Neural progenitor cell (in vitro differentiated cells): ENCODE data around the gene ATG5. TPM values are rescaled to one million over a fixed set of nuclear protein-coding genes. Genes with fewer than 3 reads are reported as not detected.

Experiments
- DNase-seq: peaks from one replicate; pipeline ENCODE4 v3.0.0-alpha.2; 2016; ENCODE audit warnings: low spot score
- H2AFZ ChIP-seq: fragments of 200-600 bp; sonication (generic); replicated peaks from 2 replicates; pipeline ENCODE4 v1.6.1; 2016; ENCODE audit warnings: antibody characterized with exemption
- H3F3A ChIP-seq: fragments of 200-600 bp; sonication (generic); 2 replicates; pipeline ENCODE4 v1.6.1; 2016; ENCODE audit warnings: antibody characterized with exemption, low read depth
- H3K27ac ChIP-seq: fragments of 200-600 bp; sonication (generic); 2 replicates; pipeline ENCODE4 v1.5.1; 2016; ENCODE audit warnings: mild to moderate bottlenecking
- H3K27me3 ChIP-seq: fragments of 200-600 bp; sonication (generic); 2 replicates; pipeline ENCODE4 v1.6.1; 2016; ENCODE audit warnings: mild to moderate bottlenecking, moderate library complexity
- H3K36me3 ChIP-seq: fragments of 200-600 bp; sonication (generic); 2 replicates; pipeline ENCODE4 v1.5.1; 2016
- H3K4me1 ChIP-seq: fragments of 200-600 bp; sonication (generic); 2 replicates; pipeline ENCODE4 v1.6.1; 2016; ENCODE audit warnings: mixed run types
- H3K4me2 ChIP-seq: fragments of 200-600 bp; sonication (generic); 2 replicates; pipeline ENCODE4 v1.6.1; 2016
- H3K4me3 ChIP-seq: fragments of 200-600 bp; sonication (generic); 2 replicates; pipeline ENCODE4 v1.5.1; 2016
- H3K79me2 ChIP-seq: fragments of 200-600 bp; sonication (generic); 2 replicates; pipeline ENCODE4 v1.6.1; 2016; ENCODE audit warnings: low read depth
- H3K9ac ChIP-seq: fragments of 200-600 bp; sonication (generic); 2 replicates; pipeline ENCODE4 v1.6.1; 2016
- H3K9me3 ChIP-seq: fragments of 200-600 bp; sonication (generic); 2 replicates; pipeline ENCODE4 v1.5.1; 2016; ENCODE audit warnings: low read depth
- H4K20me1 ChIP-seq: fragments of 200-600 bp; sonication (generic); 2 replicates; pipeline ENCODE4 v1.6.1; 2016; ENCODE audit warnings: low read depth
- H3K27ac Mint-ChIP-seq: 3 replicates; pipeline ENCODE4 v1.8.0; 2021; ENCODE audit warnings: mixed read lengths
- H3K27me3 Mint-ChIP-seq: 2 replicates; pipeline ENCODE4 v1.8.0; 2022; ENCODE audit warnings: low read depth, mild to moderate bottlenecking, inconsistent platforms, moderate library complexity, mixed read lengths; ENCODE audit not compliant: insufficient read depth
- H3K36me3 Mint-ChIP-seq: 3 replicates; pipeline ENCODE4 v1.8.0; 2021; ENCODE audit warnings: mixed read lengths
- H3K4me1 Mint-ChIP-seq: 3 replicates; pipeline ENCODE4 v1.8.0; 2021; ENCODE audit warnings: mixed read lengths
- H3K4me3 Mint-ChIP-seq: 3 replicates; pipeline ENCODE4 v1.8.0; 2021; ENCODE audit warnings: mild to moderate bottlenecking, moderate library complexity, mixed read lengths
- H3K9me3 Mint-ChIP-seq: 3 replicates; pipeline ENCODE4 v1.8.0; 2020; ENCODE audit warnings: mixed read lengths
- CTCF ChIP-seq: fragments of 200-600 bp; sonication (generic); IDR thresholded peaks from 2 replicates; pipeline ENCODE4 v1.5.1; 2017; ENCODE audit warnings: antibody characterized with exemption, mild to moderate bottlenecking
- EZH2 ChIP-seq: fragments of 200-600 bp; sonication (generic); IDR thresholded peaks from 2 replicates; pipeline ENCODE4 v1.6.1; 2017; ENCODE audit warnings: antibody characterized with exemption, mild to moderate bottlenecking, moderate library complexity
- EZH2phosphoT487 ChIP-seq: fragments of 200-600 bp; sonication (generic); IDR thresholded peaks from 2 replicates; pipeline ENCODE4 v1.6.1; 2017; ENCODE audit warnings: antibody characterized with exemption
- total RNA-seq: library from RNA; depleted of rRNA; stranded (reverse); fragments of >200 nt; gene quantifications from 2 replicates; pipeline ENCODE4 v1.2.3, GENCODE V29; 2015; ENCODE audit warnings: low replicate concordance

The ATG5 gene
- total RNA-seq, 1 donor from 2014 or later, result 45.0 TPM

DNA sequence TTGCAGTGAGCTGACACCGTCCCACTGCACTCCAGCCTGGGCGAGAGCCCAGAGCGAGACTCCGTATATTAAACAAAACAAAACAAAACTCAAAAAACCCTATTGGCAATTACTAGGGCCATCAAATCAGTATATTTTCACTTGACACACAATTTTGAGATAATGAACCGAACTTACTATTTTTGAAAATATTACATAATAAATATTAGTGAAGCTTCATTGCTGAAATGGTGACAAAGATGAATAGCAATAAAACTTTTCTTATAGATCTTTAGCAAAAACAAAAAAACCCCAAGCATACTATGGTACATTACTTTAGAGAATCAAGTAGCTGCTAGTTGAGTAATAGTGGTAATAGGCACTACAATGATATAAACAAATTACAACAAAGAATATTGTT lies 113.0 kb downstream of the ATG5 start:
- Histone ChIP-seq H3K27me3 (no peaks in the 10 kb centered on the region), H3K4me3 (no peak overlapping the region), H4K20me1 (peaks cover 4% of the 10 kb centered on the region), H2AFZ (no peak overlapping the region), H3K9ac (no peak overlapping the region), H3K79me2 (no peaks in the 10 kb centered on the region), H3K36me3 (peaks cover 8% of the 10 kb centered on the region), H3K27ac (no peak overlapping the region), H3K9me3 (no peaks in the 10 kb centered on the region), H3K4me2 (no peak overlapping the region), H3F3A (peaks cover 5% of the 10 kb centered on the region), H3K4me1 (no peaks in the 10 kb centered on the region)
- no peak overlapping the region for H3K4me3 Mint-ChIP-seq
- peaks cover 3% of the 10 kb centered on the region for H3K36me3 Mint-ChIP-seq
- H3K27ac Mint-ChIP-seq, result no peak overlapping the region
- no peaks in the 10 kb centered on the region for H3K9me3 Mint-ChIP-seq
- H3K27me3 Mint-ChIP-seq, result no peaks in the 10 kb centered on the region
- TF ChIP-seq EZH2phosphoT487 (no peak), EZH2 (no peak), CTCF (no peak)
- H3K4me1 Mint-ChIP-seq, result no peaks in the 10 kb centered on the region
- no peak for DNase-seq

DNA sequence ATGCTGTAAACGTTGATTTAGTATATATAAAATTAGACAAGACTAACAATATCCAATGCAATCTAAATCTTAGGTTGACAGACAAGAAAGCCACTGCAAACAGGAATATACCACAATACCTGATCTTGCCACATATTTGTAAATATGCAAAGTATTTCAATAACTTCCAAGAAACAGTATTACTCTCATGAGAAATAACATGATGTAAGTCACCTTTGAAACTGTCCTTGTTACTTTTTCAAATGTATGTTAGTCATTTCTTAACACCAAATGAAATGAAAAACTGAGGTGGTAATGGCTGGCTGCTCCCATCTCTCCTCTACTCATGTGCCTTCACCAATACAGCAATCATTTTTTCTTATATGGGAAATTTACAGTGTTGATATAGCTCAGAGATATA lies 118.7 kb downstream of the ATG5 start:
- Mint-ChIP-seq H3K9me3 (no peaks in the 10 kb centered on the region), H3K4me3 (no peak overlapping the region), H3K4me1 (peaks cover 3% of the 10 kb centered on the region), H3K27me3 (no peaks in the 10 kb centered on the region), H3K27ac (no peak overlapping the region), H3K36me3 (peaks cover 3% of the 10 kb centered on the region)
- Histone ChIP-seq H2AFZ (no peak overlapping the region), H3K27ac (no peak overlapping the region), H4K20me1 (no peaks in the 10 kb centered on the region), H3K9ac (no peak overlapping the region), H3K4me1 (peaks cover 13% of the 10 kb centered on the region), H3K36me3 (peaks cover 8% of the 10 kb centered on the region), H3K27me3 (no peaks in the 10 kb centered on the region), H3K4me2 (no peak overlapping the region), H3K9me3 (no peaks in the 10 kb centered on the region), H3K4me3 (no peak overlapping the region), H3F3A (peaks cover 5% of the 10 kb centered on the region), H3K79me2 (no peaks in the 10 kb centered on the region)
- no peak for DNase-seq
- TF ChIP-seq EZH2 (no peak), CTCF (no peak), EZH2phosphoT487 (no peak)

- peaks cover 3% of the 10 kb centered on the region for H3K4me1 Mint-ChIP-seq
- Histone ChIP-seq H3K9me3 (no peaks in the 10 kb centered on the region), H3K4me3 (no peak overlapping the region), H3F3A (no peaks in the 10 kb centered on the region), H2AFZ (no peak overlapping the region), H3K36me3 (peaks cover 15% of the 10 kb centered on the region), H3K4me2 (peak overlapping the region; percentile 33), H3K4me1 (peaks cover 13% of the 10 kb centered on the region), H4K20me1 (no peaks in the 10 kb centered on the region), H3K27ac (no peak overlapping the region), H3K79me2 (no peaks in the 10 kb centered on the region), H3K9ac (no peak overlapping the region), H3K27me3 (no peaks in the 10 kb centered on the region)
- peaks cover 4% of the 10 kb centered on the region for H3K36me3 Mint-ChIP-seq
- no peak for TF ChIP-seq CTCF
- no peak for TF ChIP-seq EZH2phosphoT487
- no peak for TF ChIP-seq EZH2
- no peak overlapping the region for H3K27ac Mint-ChIP-seq
- no peaks in the 10 kb centered on the region for H3K27me3 Mint-ChIP-seq
- DNase-seq, result no peak
- no peak overlapping the region for H3K4me3 Mint-ChIP-seq
- no peaks in the 10 kb centered on the region for H3K9me3 Mint-ChIP-seq
Observed at GRCh38 chr6:106204961-106205360, 120.6 kb downstream of the ATG5 start.

DNA sequence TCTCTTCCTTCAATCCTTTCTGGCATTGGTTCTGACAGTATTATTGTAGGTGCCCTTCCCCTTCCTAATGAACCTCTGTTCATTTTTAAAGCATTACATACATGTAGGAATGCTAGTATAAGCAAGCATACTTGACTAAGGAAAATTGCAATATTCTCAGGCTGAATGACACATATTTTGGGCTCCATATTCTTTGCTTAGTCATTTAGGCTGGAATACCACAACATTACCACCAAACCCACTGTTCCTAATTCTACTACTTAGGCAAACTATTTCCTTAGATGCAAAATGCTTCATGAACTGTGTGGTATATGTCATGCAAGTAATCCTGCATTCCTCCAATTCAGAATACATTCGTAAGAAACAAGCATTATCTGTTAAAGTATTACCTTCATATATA lies 125.6 kb downstream of the ATG5 start:
- no peak overlapping the region for H3K27ac Mint-ChIP-seq
- Histone ChIP-seq H3K4me3 (no peak overlapping the region), H2AFZ (no peak overlapping the region), H3K36me3 (peaks cover 8% of the 10 kb centered on the region), H3K27me3 (no peaks in the 10 kb centered on the region), H3K4me1 (peaks cover 2% of the 10 kb centered on the region), H3K79me2 (no peaks in the 10 kb centered on the region), H3K27ac (no peak overlapping the region), H3K4me2 (no peak overlapping the region), H3K9me3 (no peaks in the 10 kb centered on the region), H3K9ac (no peak overlapping the region), H3F3A (no peaks in the 10 kb centered on the region), H4K20me1 (no peaks in the 10 kb centered on the region)
- H3K27me3 Mint-ChIP-seq, result no peaks in the 10 kb centered on the region
- TF ChIP-seq EZH2phosphoT487, result no peak
- no peak for TF ChIP-seq EZH2
- TF ChIP-seq CTCF, result no peak
- H3K36me3 Mint-ChIP-seq, result peaks cover 1% of the 10 kb centered on the region
- no peak for DNase-seq
- H3K9me3 Mint-ChIP-seq, result no peaks in the 10 kb centered on the region
- H3K4me1 Mint-ChIP-seq, result peaks cover 1% of the 10 kb centered on the region
- no peak overlapping the region for H3K4me3 Mint-ChIP-seq
